Measurements from ENCODE around the gene KCTD3. TPM values are rescaled to one million over a fixed set of nuclear protein-coding genes. Genes with fewer than 3 reads are reported as not detected.

The KCTD3 gene
- total RNA-seq, 6 donors from 2014 or later, result 17.9 to 55.4 (median 29.2) TPM

DNA sequence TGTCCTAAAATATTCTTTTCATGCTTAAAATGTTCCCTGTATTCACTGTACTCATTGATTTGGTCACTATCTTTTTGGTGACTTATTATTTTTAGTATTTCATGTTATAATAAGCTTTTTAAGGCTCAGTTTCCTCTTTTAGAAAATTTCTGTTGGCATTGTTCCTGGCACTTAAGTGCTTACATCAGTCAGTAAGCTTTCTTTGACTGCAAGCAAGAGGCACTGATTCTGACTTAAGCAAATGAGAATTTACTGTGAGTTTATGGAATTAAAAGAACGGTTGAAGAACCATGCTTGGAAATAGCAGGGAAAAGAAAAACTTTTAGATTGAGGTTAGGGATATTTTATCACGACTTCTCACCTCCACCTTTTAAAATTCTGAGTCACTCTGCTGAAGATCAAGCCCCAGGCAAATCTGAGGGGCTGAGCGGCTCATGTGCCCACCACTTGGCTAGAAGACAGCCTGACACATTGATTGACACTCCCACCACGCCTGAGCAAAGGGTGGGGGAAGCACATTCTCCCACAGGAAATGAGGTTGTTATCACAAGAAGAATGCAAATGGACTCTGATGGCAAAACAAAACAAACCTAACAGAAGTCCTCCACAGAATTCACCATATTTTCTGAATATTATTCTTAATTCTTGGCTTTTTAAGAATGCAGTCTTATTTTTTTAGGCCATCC lies 102.8 kb downstream of the KCTD3 start:
- Histone ChIP-seq H3K27me3 (no peaks in the 10 kb centered on the region), H3K9me3 (no peaks in the 10 kb centered on the region), H3K4me1 (no peaks in the 10 kb centered on the region), H3K36me3 (no peaks in the 10 kb centered on the region), H3K4me3 (no peak overlapping the region), H3K27ac (no peak overlapping the region)
- ATAC-seq (ENCODE audit: low FRiP score in 2 of 2), result no peak
- no peak for DNase-seq
- no peak for TF ChIP-seq POLR2AphosphoS5 (IDR thresholded peaks at IDR 0.05)
- TF ChIP-seq, protein P1, sequence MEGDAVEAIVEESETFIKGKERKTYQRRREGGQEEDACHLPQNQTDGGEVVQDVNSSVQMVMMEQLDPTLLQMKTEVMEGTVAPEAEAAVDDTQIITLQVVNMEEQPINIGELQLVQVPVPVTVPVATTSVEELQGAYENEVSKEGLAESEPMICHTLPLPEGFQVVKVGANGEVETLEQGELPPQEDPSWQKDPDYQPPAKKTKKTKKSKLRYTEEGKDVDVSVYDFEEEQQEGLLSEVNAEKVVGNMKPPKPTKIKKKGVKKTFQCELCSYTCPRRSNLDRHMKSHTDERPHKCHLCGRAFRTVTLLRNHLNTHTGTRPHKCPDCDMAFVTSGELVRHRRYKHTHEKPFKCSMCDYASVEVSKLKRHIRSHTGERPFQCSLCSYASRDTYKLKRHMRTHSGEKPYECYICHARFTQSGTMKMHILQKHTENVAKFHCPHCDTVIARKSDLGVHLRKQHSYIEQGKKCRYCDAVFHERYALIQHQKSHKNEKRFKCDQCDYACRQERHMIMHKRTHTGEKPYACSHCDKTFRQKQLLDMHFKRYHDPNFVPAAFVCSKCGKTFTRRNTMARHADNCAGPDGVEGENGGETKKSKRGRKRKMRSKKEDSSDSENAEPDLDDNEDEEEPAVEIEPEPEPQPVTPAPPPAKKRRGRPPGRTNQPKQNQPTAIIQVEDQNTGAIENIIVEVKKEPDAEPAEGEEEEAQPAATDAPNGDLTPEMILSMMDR (IDR thresholded peaks at IDR 0.05), result no peak
- TF ChIP-seq EP300 (IDR thresholded peaks at IDR 0.05), result no peak
- no peak for TF ChIP-seq POLR2A (IDR thresholded peaks at IDR 0.05)
- 28 to 34% methylated on average over 4 of the region's 4 CpGs for WGBS, 2 donors

Small RNA genes lying within 50 kb of the gene (small RNA-seq; reads per million reads assigned to genes)
- gene RF00108, result 0 reads per million in 4 donors
